ENCODE data around the gene PCP4. TPM values are rescaled to one million over a fixed set of nuclear protein-coding genes. Genes with fewer than 3 reads are reported as not detected.

The PCP4 gene
- total RNA-seq, 1 experiment from 2014 or later = 1.6 TPM

- TF ChIP-seq E2F1 (CRISPR knock-in tag; IDR thresholded peaks at IDR 0.05) = no peak
- TF ChIP-seq SMAD3 (CRISPR knock-in tag; IDR thresholded peaks at IDR 0.05; ENCODE audit: borderline replicate concordance) = no peak
- no peak for TF ChIP-seq TEAD4 (CRISPR knock-in tag; IDR thresholded peaks at IDR 0.05)
- no peak for TF ChIP-seq E2F5 (CRISPR knock-in tag; IDR thresholded peaks at IDR 0.05)
- no peak for TF ChIP-seq FOXK1 (CRISPR knock-in tag; IDR thresholded peaks at IDR 0.05)
- TF ChIP-seq AR (CRISPR knock-in tag; IDR thresholded peaks at IDR 0.05) = no peak
- no peak for TF ChIP-seq ZNF121 (CRISPR knock-in tag; IDR thresholded peaks at IDR 0.05)
- TF ChIP-seq PRRX2 (CRISPR knock-in tag; IDR thresholded peaks at IDR 0.05) = no peak
These were observed 44.3 kb downstream of the PCP4 start (continued) for GRCh38 chr21:39911286-39912199.

GRCh38 chr21:39913706-39914305 is 46.6 kb downstream of the PCP4 start:
- CTCF ChIA-PET = interaction anchor here (1.3 to 1.9 kb wide), 3 partner anchors 47 to 160 kb away, joined by 3 to 7 read pairs (median 4); partner anchors contain the start of gene PCP4
- Mint-ChIP-seq H3K36me3 (0 out of 2 replicates have a peak, but pooled peaks cover 4% of the 10 kb centered on the region), H3K4me1 (peaks cover 7% of the 10 kb centered on the region), H3K27ac (no peak overlapping the region), H3K4me3 (no peak overlapping the region), H3K9me3 (peaks cover 11% of the 10 kb centered on the region), H3K27me3 (ENCODE audit: low read depth) (peaks cover 4% of the 10 kb centered on the region; the same call in 1 of the 2 replicates)
- ATAC-seq = no peak
- DNase-seq (ENCODE audit: low spot score) = no peak
- no peak for TF ChIP-seq NFE2L1 (CRISPR knock-in tag; IDR thresholded peaks at IDR 0.05)
- no peak for TF ChIP-seq KAT7 (CRISPR knock-in tag; IDR thresholded peaks at IDR 0.05; ENCODE audit: borderline replicate concordance)
- POLR2A ChIA-PET = no interaction called here

GRCh38 chr21:39915881-39916280 is 48.6 kb downstream of the PCP4 start:
- ChIA-PET CTCF (no interaction called here), POLR2A (no interaction called here)
- DNase-seq (ENCODE audit: low spot score) = no peak
- H3K9me3 Mint-ChIP-seq = peaks cover 11% of the 10 kb centered on the region
- H3K4me1 Mint-ChIP-seq = peaks cover 7% of the 10 kb centered on the region
- ATAC-seq = no peak
- H3K4me3 Mint-ChIP-seq = no peak overlapping the region
- H3K27ac Mint-ChIP-seq = no peak overlapping the region
- no peak for TF ChIP-seq CBFB (CRISPR knock-in tag; IDR thresholded peaks at IDR 0.05; ENCODE audit: low read depth)
- TF ChIP-seq ZNF121 (CRISPR knock-in tag; IDR thresholded peaks at IDR 0.05) = no peak
- TF ChIP-seq RELA (CRISPR knock-in tag; IDR thresholded peaks at IDR 0.05; ENCODE audit: borderline replicate concordance) = no peak
- no peak for TF ChIP-seq FOXP4 (CRISPR knock-in tag; IDR thresholded peaks at IDR 0.05)
- no peak for TF ChIP-seq ATF6 (CRISPR knock-in tag; IDR thresholded peaks at IDR 0.05)
- no peak for TF ChIP-seq IRF2 (CRISPR knock-in tag; IDR thresholded peaks at IDR 0.05; ENCODE audit: borderline replicate concordance, low read depth)
- no peak for TF ChIP-seq CREB1 (CRISPR knock-in tag; IDR thresholded peaks at IDR 0.05)
- TF ChIP-seq FOXJ3 (CRISPR knock-in tag; IDR thresholded peaks at IDR 0.05; ENCODE audit: borderline replicate concordance) = no peak
- TF ChIP-seq OVOL2 (CRISPR knock-in tag; IDR thresholded peaks at IDR 0.05; ENCODE audit: borderline replicate concordance) = no peak
- TF ChIP-seq ZNF671 (CRISPR knock-in tag; IDR thresholded peaks at IDR 0.05) = no peak
- TF ChIP-seq MAX (CRISPR knock-in tag; IDR thresholded peaks at IDR 0.05) = no peak
- H3K27me3 Mint-ChIP-seq (ENCODE audit: low read depth) = peaks cover 4% of the 10 kb centered on the region; the same call in 1 of the 2 replicates
- H3K36me3 Mint-ChIP-seq = 0 out of 2 replicates have a peak, but pooled peaks cover 4% of the 10 kb centered on the region
